ENCODE results near the gene ABCC3. TPM values are rescaled to one million over a fixed set of nuclear protein-coding genes. Genes with fewer than 3 reads are reported as not detected.
A peak's percentile ranks its signal among the peaks of the same experiment; 100 is the strongest.
"Not testable (repeated sequence)": the region's sequence is repeated elsewhere in the genome, so short reads cannot be mapped to it uniquely, and the experiment has no call there.

Gene ABCC3
- total and polyA plus RNA-seq, 9 of the 15 experiments (the other 6 are each of a cell fraction or from before 2014, with no cell fraction given): 0.03 to 1.6 (median 0.42) TPM; not detected in 5

DNA sequence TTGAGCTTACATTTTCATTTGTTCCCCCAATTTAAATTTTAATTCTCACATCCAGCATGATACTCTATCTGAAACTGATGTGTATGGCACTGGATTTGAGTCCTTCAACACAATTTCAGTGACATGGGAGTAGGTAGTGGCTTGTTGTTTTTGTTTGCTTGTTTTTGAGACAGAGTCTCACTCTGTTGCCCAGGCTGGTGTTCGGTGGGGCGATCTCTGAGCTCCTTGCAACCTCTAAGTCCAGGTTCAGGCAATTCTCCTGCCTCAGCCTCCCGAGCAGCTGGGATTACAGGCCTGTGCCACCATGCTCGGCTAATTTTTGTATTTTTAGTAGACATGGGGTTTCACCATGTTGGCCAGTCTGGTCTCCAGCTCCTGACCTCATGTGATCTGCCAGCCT is 74.4 kb downstream of the ABCC3 start:
- Histone ChIP-seq H3K79me2 (ENCODE audit: control insufficient read depth, insufficient read depth, low read length) (peaks cover 38% of the 10 kb centered on the region), H3K4me1 (replicated peaks in 1 of 2; ENCODE audit: control insufficient read depth in 2 of 2, insufficient read depth in 2 of 2, low read length in 2 of 2) (peaks cover 15 to 20% of the 10 kb centered on the region in 2 experiments; a peak in 4 of 5 replicates), H3K36me3 (ENCODE audit: control insufficient read depth, insufficient read depth, low read length) (peaks cover 16% of the 10 kb centered on the region; the same call in 1 of the 3 replicates), H3K9ac (ENCODE audit: insufficient read depth in 1 of 2, low read depth in 2 of 2, low read length in 2 of 2) (peak overlapping the region; percentile 82 to 94; a peak in 3 of 4 replicates), H2AFZ (ENCODE audit: low read depth, low read length) (peak overlapping the region; percentile 92), H3K4me2 (ENCODE audit: insufficient read depth, low read length) (peak overlapping the region; percentile 94), H3K4me3 (peak overlapping the region; percentile 56), H3K27ac (ENCODE audit: extremely low read depth, low read depth, low read length) (peak overlapping the region; percentile 95)
- in situ Hi-C loops (cut with MboI); intact Hi-C loops (cut with micrococcal nuclease); ATAC-seq; CTCF ChIA-PET (ENCODE audit: low intra/inter-chr PET ratio); H3K9me1 ChIP-seq (ENCODE audit: control insufficient read depth, insufficient read depth, low read length); H4K20me1 ChIP-seq (replicated peaks; ENCODE audit: control insufficient read depth, insufficient read depth, low read length); H3K9me3 ChIP-seq (replicated peaks; ENCODE audit: control insufficient read depth, insufficient read depth, low read depth, low read length); FAIRE-seq; H3K27me3 ChIP-seq (ENCODE audit: control insufficient read depth in 2 of 2, insufficient read depth in 2 of 2, low read length in 2 of 2); BruUV-seq (replicated peaks); DNase-seq (ENCODE audit: extremely low read depth in 1 of 4, low spot score in 3 of 4); TF ChIP-seq NR2C1 (tag; IDR thresholded peaks at IDR 0.05); NR4A1 (CRISPR knock-in tag; IDR thresholded peaks at IDR 0.05): not testable (repeated sequence)
- POLR2A ChIA-PET: interaction anchor here (0.7 to 1.4 kb wide), 7 partner anchors 9 to 158 kb away, joined by 3 to 12 read pairs (median 4); partner anchors contain the start of genes LUC7L3 and TOB1
- TF ChIP-seq SMARCA5 (IDR thresholded peaks at IDR 0.05) (0 out of 2 replicates have a peak, but pooled peaks have one; percentile 17), BCOR (IDR thresholded peaks at IDR 0.05) (0 out of 2 replicates have a peak, but pooled peaks have one; percentile 7), ZNF175 (CRISPR knock-in tag; IDR thresholded peaks at IDR 0.05; ENCODE audit: low read depth) (peak; percentile 24; the same call in 1 of the 2 replicates), NR2C1 (IDR thresholded peaks at IDR 0.05) (0 out of 2 replicates have a peak, but pooled peaks have one; percentile 24), NR4A1 (tag; IDR thresholded peaks at IDR 0.05) (0 out of 2 replicates have a peak, but pooled peaks have one; percentile 29), LARP7 (IDR thresholded peaks at IDR 0.05) (0 out of 2 replicates have a peak, but pooled peaks have one; percentile 16), ELF4 (CRISPR knock-in tag; IDR thresholded peaks at IDR 0.05) (0 out of 2 replicates have a peak, but pooled peaks have one; percentile 34)
- TF ChIP-seq, protein P1, sequence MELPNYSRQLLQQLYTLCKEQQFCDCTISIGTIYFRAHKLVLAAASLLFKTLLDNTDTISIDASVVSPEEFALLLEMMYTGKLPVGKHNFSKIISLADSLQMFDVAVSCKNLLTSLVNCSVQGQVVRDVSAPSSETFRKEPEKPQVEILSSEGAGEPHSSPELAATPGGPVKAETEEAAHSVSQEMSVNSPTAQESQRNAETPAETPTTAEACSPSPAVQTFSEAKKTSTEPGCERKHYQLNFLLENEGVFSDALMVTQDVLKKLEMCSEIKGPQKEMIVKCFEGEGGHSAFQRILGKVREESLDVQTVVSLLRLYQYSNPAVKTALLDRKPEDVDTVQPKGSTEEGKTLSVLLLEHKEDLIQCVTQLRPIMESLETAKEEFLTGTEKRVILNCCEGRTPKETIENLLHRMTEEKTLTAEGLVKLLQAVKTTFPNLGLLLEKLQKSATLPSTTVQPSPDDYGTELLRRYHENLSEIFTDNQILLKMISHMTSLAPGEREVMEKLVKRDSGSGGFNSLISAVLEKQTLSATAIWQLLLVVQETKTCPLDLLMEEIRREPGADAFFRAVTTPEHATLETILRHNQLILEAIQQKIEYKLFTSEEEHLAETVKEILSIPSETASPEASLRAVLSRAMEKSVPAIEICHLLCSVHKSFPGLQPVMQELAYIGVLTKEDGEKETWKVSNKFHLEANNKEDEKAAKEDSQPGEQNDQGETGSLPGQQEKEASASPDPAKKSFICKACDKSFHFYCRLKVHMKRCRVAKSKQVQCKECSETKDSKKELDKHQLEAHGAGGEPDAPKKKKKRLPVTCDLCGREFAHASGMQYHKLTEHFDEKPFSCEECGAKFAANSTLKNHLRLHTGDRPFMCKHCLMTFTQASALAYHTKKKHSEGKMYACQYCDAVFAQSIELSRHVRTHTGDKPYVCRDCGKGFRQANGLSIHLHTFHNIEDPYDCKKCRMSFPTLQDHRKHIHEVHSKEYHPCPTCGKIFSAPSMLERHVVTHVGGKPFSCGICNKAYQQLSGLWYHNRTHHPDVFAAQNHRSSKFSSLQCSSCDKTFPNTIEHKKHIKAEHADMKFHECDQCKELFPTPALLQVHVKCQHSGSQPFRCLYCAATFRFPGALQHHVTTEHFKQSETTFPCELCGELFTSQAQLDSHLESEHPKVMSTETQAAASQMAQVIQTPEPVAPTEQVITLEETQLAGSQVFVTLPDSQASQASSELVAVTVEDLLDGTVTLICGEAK (IDR thresholded peaks at IDR 0.05): 0 out of 2 replicates have a peak, but pooled peaks have one; percentile 22
- TF ChIP-seq, protein P1 (CRISPR knock-in tag; IDR thresholded peaks at IDR 0.05): not testable (repeated sequence)
- 38% methylated on average over 4 of the region's 4 CpGs for WGBS (ENCODE audit: insufficient coverage, low coverage, missing lambda C conversion rate)
